GM20431 (cell line): ENCODE measurements around the gene GPD1L.
"Not testable (repeated sequence)": the region's sequence is repeated elsewhere in the genome, so short reads cannot be mapped to it uniquely, and the experiment has no call there.

Experiments
- in situ Hi-C: fragments of 300-500 bp; cut with MseI, MboI; formaldehyde crosslinking; loops from one replicate; pipeline ENCODE4 v1.15.0; 2020; ENCODE audit warnings: low sequenced_read_pairs; ENCODE audit not compliant: unreplicated experiment

The GPD1L gene

DNA sequence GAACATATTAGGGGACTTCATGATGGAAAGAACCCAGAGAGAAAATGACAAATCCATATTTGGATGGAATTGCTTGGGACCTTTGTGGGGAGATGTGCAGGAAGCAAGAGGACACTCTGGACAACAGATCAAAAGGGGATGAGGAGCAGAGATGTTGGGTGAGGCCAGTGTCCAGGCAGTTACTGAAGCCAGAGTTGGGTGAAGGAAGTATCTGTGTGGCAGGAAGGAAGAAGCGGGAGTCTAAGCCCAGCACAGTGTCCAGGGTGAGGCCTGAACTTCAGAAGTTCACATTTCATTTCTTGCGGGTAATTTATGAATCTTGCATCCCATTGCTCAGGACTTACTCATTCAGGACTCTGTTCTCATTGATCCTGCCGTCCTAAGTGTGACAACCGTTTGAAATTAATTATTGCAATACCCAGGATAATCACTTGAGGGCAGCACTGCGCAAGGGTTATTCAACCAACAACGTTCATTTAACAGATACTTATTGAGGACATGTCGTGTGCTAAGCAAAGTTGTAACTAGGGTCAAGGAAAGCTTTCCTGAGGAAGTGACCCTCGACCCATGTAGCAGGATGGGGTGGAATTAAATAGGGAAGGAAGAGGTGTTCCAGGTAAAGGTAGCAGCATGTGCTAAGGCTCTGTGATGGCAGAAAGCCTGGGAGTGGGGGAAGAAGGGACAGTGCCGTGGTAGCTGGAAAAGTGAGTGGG is 70.7 kb downstream of the GPD1L start:
- in situ Hi-C loops: no loop called here

GRCh38 chr3:32177702-32178198 is 71.3 kb downstream of the GPD1L start:
- in situ Hi-C loops: no loop called here

DNA sequence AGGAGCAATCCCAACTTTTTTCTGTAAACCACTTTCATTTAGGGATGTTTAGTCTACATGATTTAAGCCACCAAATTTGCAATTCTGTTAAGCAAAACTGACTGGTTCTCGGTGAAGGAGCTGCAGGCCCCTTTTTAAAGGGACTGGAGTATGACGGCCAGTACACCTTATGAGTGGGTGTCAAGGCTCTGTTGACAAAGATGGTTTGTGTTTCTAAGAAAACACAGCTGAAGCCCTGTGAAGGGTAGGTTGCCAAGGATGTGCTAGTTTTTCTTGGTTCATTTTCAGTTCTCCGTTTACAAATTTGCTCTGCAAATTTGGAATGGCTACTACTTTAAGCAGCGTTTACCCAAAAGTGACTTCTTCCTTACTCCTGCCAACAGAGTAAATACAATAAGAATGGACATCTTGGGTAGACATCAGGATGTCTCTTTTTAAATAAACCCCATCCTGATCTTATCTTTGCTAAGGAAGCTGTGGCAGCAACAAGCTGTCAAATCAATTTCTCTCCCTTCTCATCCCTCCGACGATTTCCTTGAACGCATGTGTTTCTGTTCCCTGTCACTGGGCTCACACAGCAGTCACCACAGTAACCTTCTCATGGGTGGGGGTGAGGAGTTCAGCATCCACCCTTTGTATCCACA is 73.8 kb downstream of the GPD1L start:
- in situ Hi-C loops: no loop called here

GRCh38 chr3:32181365-32181764 is 74.9 kb downstream of the GPD1L start:
- in situ Hi-C loops: no loop called here

- in situ Hi-C loops: no loop called here
Observed at GRCh38 chr3:32181796-32182195, 75.4 kb downstream of the GPD1L start.

- in situ Hi-C loops: no loop called here
Observed at GRCh38 chr3:32184187-32184730, 77.8 kb downstream of the GPD1L start.

DNA sequence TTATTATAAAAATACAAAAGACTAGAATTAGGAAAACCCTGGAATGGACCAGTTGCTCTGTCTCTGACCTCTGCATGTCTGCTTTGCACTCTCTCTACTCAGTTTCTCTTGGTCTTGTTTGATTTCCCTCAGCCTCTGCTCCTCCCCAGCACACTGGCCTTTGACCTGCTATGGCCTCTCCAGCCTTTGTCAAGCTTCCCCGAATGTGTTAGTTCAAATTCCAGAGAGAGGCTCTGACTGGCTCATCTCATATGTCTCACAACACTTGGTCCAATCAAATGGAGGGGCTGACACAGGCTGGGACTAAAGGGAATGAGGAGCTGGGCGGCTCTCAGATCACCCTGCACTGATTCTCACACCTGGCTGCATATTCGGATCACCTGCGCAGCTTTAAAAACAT is 79.7 kb downstream of the GPD1L start:
- in situ Hi-C loops: no loop called here

DNA sequence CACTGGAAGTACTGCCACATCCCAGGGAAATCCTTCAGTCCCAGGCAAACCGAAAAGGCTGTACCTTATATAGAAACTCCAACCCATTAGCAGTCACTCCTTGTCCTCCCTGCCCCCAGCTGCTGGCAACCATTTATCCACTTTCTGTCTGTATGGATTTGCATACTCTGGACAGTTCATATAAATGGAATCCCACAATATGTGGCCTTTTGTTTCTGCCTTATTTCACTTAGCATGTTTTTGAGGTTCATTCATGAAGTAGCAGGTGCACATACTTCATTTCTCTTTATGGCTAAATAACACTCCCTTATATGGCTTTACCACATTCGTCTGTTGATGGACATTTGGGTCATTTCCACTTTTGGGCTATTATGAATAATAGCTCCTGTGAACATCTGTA is 80.5 kb downstream of the GPD1L start:
- in situ Hi-C loops: no loop called here

- in situ Hi-C loops: no loop called here
Observed at GRCh38 chr3:32189693-32190092, 83.3 kb downstream of the GPD1L start.

- in situ Hi-C loops: not testable (repeated sequence)
Observed at GRCh38 chr3:32190556-32190955, 84.1 kb downstream of the GPD1L start.

GRCh38 chr3:32193101-32193500 is 86.7 kb downstream of the GPD1L start:
- in situ Hi-C loops: no loop called here

GRCh38 chr3:32194653-32195052 is 88.2 kb downstream of the GPD1L start:
- in situ Hi-C loops: no loop called here

GRCh38 chr3:32195995-32196540 is 89.6 kb downstream of the GPD1L start:
- in situ Hi-C loops: no loop called here

- in situ Hi-C loops: no loop called here
Observed at GRCh38 chr3:32197991-32198390, 91.6 kb downstream of the GPD1L start.

GRCh38 chr3:32198714-32199113 is 92.3 kb downstream of the GPD1L start:
- in situ Hi-C loops: no loop called here

GRCh38 chr3:32200490-32200889 is 94.1 kb downstream of the GPD1L start:
- in situ Hi-C loops: no loop called here

- in situ Hi-C loops: no loop called here
Observed at GRCh38 chr3:32200992-32201758, 94.8 kb downstream of the GPD1L start.

DNA sequence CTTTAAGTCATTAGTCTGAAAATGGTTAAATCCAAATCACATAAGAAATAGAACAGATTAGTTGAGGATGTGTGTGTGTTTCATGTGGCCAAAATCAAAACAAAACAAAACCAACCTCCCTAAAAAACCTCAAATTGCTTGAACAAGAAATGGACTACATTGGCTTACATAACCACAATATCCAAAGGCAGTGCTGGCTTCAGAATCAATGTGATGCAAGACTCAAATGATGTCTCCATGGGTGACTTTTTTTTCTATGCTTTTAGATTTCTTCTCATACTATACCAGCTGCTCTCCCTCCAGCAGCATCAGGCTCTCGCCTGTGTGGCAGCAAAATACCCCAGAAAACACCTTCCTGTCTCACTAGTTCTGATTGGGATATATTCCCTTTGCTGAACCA is 96.1 kb downstream of the GPD1L start:
- in situ Hi-C loops: no loop called here

DNA sequence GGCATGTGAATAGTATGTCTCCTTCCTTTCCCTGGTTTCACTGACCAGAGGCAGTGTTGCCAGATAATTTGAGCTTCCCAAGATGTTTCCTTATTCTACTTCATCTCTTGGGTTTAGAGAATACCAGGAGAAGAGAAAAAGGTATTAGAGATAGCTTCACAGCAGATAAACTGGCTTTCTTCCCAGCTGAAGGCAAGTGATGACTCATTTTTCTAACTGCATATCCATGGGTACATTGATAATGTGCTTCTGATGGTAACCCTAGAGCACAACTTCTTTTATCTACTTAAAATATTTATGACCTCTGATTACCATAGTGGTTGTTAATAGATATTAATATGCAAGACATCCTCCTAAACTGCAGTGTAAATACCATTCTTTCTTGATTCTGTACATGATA is 97.4 kb downstream of the GPD1L start:
- in situ Hi-C loops: no loop called here

DNA sequence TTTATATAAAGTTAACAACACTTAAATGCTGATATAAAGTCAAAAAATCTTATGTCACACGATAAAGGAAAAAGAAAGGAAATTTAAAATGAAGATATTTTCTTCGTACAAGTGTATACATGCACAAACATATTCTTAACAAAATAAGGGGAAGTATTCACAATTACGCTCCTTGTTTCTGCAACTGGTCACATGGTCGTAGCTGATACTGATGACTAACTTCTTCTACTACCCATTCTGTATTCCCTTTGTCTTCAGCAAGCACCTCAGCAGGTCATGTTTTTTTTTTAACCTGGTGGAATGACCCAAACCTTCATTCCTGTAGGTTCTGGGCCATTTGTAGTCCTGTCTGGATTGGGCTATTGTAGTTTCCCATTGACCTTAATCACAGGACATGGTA is 102.0 kb downstream of the GPD1L start:
- in situ Hi-C loops: no loop called here
